Body of pancreas (tissue), 4 donors: ENCODE data around the gene BTG2. TPM values are rescaled to one million over a fixed set of nuclear protein-coding genes. Genes with fewer than 3 reads are reported as not detected.

Source experiments
- ATAC-seq: fragments of 150-250 bp; one replicate; pipeline ENCODE4 v1.9.1; 2016
- DNase-seq, 4 donors: peaks; one replicate each; pipeline ENCODE4 v3.0.0-alpha.2; 2019
- H3K27ac ChIP-seq, 4 donors: fragments of 200-600 bp; sonication (generic); 1 replicate in 3 of 4; 2 replicates in 1 of 4; pipeline versions ENCODE4 v1.5.1 to v1.6.1; 2016 to 2019; ENCODE audit warnings: mild to moderate bottlenecking in 1 of 4, mixed read lengths in 1 of 4, moderate library complexity in 1 of 4
- H3K27me3 ChIP-seq, 2 donors: fragments of 200-600 bp; sonication (generic); one replicate each; pipeline ENCODE4 v1.6.0; 2016; ENCODE audit warnings: mild to moderate bottlenecking in 1 of 2
- H3K36me3 ChIP-seq, 2 donors: fragments of 200-600 bp; sonication (generic); replicated peaks in 1 of 2; 2 replicates each; pipeline ENCODE4 v1.5.1; 2016; ENCODE audit warnings: low read depth in 2 of 2; ENCODE audit not compliant: insufficient read depth in 1 of 2
- H3K4me1 ChIP-seq: fragments of 200-600 bp; sonication (generic); one replicate; pipeline ENCODE4 v1.6.0; 2016
- H3K4me3 ChIP-seq, 2 donors: fragments of 200-600 bp; sonication (generic); 1 replicate in 1 of 2; 2 replicates in 1 of 2; pipeline ENCODE4 v1.5.1; 2016 to 2019
- H3K9me3 ChIP-seq, 3 donors: fragments of 200-600 bp; sonication (generic); 1 replicate in 2 of 3; 2 replicates in 1 of 3; pipeline ENCODE4 v1.5.1; 2016
- POLR2A ChIP-seq, 3 donors: fragments of 450-650 bp; IDR thresholded peaks; one replicate each; pipeline ENCODE4 v1.6.1; 2016; ENCODE audit warnings: antibody characterized with exemption in 3 of 3, mild to moderate bottlenecking in 2 of 3
- WGBS, 2 donors: methylation state at CpG; one replicate each; pipeline ENCODE4 v1.1.5; 2017; 5-methylcytosine and 5-hydroxymethylcytosine counted together
- intact Hi-C: fragments of 100-400 bp; cut with DNase I; formaldehyde crosslinking; loops from one replicate; pipeline ENCODE4 v1.15.1; 2023
- total RNA-seq, 2 donors: library from RNA; depleted of rRNA; stranded (reverse); fragments of >200 nt; gene quantifications; one replicate each; pipeline ENCODE4 v1.1.0, GENCODE V29; 2016
- TF ChIP-seq, protein P1 (sequence below), 7 experiments: fragments of 450-650 bp in 4 of 7; fragments of 200-600 bp in 3 of 7; sonication (generic) in 3 of 7; IDR thresholded peaks; one replicate each; pipeline ENCODE4 v1.5.1; 2016 to 2019; ENCODE audit warnings: antibody characterized with exemption in 7 of 7

BTG2 gene
- total RNA-seq, 2 donors from 2014 or later = 122 to 160 TPM

- TF ChIP-seq POLR2A (IDR thresholded peaks at IDR 0.05) = peak; percentile 94 to 96 (median 95)
- TF ChIP-seq, protein P1, sequence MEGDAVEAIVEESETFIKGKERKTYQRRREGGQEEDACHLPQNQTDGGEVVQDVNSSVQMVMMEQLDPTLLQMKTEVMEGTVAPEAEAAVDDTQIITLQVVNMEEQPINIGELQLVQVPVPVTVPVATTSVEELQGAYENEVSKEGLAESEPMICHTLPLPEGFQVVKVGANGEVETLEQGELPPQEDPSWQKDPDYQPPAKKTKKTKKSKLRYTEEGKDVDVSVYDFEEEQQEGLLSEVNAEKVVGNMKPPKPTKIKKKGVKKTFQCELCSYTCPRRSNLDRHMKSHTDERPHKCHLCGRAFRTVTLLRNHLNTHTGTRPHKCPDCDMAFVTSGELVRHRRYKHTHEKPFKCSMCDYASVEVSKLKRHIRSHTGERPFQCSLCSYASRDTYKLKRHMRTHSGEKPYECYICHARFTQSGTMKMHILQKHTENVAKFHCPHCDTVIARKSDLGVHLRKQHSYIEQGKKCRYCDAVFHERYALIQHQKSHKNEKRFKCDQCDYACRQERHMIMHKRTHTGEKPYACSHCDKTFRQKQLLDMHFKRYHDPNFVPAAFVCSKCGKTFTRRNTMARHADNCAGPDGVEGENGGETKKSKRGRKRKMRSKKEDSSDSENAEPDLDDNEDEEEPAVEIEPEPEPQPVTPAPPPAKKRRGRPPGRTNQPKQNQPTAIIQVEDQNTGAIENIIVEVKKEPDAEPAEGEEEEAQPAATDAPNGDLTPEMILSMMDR (IDR thresholded peaks at IDR 0.05) = peak in 2 of 7 experiments; percentile 18 to 23
- peaks cover 72% of the 10 kb centered on the region for H3K4me1 ChIP-seq
- peak overlapping the region in 1 of 2 donors; percentile 15 for H3K4me3 ChIP-seq
- intact Hi-C loops = no loop called here
- no peaks in the 10 kb centered on the region for H3K27me3 ChIP-seq
- H3K9me3 ChIP-seq = no peaks in the 10 kb centered on the region
- ATAC-seq = peak; percentile 84
- peak overlapping the region; percentile 93 to 98 (median 96) for H3K27ac ChIP-seq
- H3K36me3 ChIP-seq = no peaks in the 10 kb centered on the region
- peak; percentile 95 to 96 (median 96) for DNase-seq
- WGBS, 2 donors = 2 to 5% methylated on average over 35 to 48 of the region's 49 CpGs
Observed at GRCh38 chr1:203326830-203327683, 21.7 kb downstream of the BTG2 start.

DNA sequence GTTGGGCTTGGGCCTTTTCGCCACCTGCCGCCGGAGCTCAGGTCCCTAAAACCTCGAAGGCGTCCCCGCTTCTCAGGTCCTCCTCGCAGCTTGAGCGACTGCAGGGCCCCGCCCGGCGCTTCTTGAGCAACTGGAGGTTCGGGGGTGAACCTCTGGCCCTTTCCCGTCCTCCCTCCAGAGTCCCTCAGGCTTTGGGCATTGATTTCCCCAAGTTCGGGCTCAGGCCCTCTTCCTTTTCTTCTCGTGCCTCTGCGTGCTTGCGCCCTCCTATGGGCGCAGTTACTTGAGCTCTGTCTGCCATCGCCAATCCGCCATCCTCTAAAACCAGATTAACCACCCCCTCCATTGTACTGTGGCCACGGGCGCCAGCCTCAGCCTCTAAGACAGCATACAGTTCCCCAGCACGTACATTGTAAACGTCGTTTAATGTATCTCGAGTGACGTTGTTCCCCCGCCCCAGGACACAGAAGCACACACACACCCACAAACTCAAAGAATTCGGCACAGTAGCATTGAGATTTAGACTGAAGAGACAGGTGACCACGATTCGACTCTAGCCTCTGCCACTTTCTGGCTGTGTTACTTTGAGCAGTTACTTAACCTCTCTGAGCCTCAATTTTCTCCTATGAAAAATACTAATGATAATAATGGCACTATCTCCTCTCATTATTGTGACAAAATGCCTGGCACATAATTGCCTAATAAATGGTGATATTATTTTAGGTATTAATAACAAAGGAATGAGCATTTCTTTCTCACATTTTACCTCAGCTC is 22.6 kb downstream of the BTG2 start:
- H3K27ac ChIP-seq = peak overlapping the region; percentile 93 to 98 (median 96)
- TF ChIP-seq POLR2A (IDR thresholded peaks at IDR 0.05) = no peak
- TF ChIP-seq, protein P1 (IDR thresholded peaks at IDR 0.05) = peak in 6 of 7 experiments; percentile 17 to 65 (median 40)
- WGBS, 2 donors = 6 to 7% methylated on average over 30 to 31 of the region's 31 CpGs
- no peaks in the 10 kb centered on the region for H3K36me3 ChIP-seq
- no peaks in the 10 kb centered on the region for H3K9me3 ChIP-seq
- ATAC-seq (peak; percentile 25), DNase-seq (peak in 1 of 4 donors; percentile 74)
- H3K27me3 ChIP-seq = no peaks in the 10 kb centered on the region
- intact Hi-C loops = no loop called here
- H3K4me3 ChIP-seq = peak overlapping the region in 1 of 2 donors; percentile 15
- H3K4me1 ChIP-seq = peaks cover 64% of the 10 kb centered on the region

GRCh38 chr1:203328714-203329122 is 23.4 kb downstream of the BTG2 start:
- peaks cover 56% of the 10 kb centered on the region for H3K4me1 ChIP-seq
- no peaks in the 10 kb centered on the region for H3K36me3 ChIP-seq
- H3K9me3 ChIP-seq = no peaks in the 10 kb centered on the region
- TF ChIP-seq, protein P1 (IDR thresholded peaks at IDR 0.05) = peak in 4 of 7 experiments; percentile 43 to 47 (median 45)
- TF ChIP-seq POLR2A (IDR thresholded peaks at IDR 0.05) = no peak
- ATAC-seq (peak; percentile 11), DNase-seq (peak; percentile 81 to 90 (median 88))
- 15 to 38% methylated on average over 7 of the region's 7 CpGs for WGBS, 2 donors
- H3K4me3 ChIP-seq = no peak overlapping the region
- peak overlapping the region; percentile 44 to 98 (median 96) for H3K27ac ChIP-seq
- intact Hi-C loops = no loop called here
- H3K27me3 ChIP-seq = no peaks in the 10 kb centered on the region

DNA sequence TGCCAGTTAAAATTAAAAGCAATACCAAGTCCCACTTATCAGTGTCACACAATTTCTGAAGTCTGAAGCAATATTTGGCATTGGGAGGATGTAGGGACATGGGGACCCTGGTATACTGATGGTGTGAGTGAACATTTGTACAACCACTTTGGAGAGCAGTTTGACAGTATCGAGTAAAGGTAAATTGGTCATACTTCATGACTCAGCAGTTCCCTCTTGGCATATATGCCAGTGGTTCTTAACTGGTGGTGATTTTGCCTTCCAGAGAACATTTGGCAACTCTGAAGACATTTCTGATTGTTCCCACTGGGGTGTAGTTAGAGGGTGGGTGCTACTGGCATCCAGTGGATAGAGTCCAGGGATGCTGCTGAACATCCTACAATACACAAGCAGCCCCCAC is 25.9 kb downstream of the BTG2 start:
- Histone ChIP-seq H3K4me3 (no peak overlapping the region), H3K27me3 (no peaks in the 10 kb centered on the region), H3K27ac (no peak overlapping the region), H3K9me3 (no peaks in the 10 kb centered on the region), H3K36me3 (no peaks in the 10 kb centered on the region), H3K4me1 (peaks cover 38% of the 10 kb centered on the region)
- 28 to 33% methylated on average over 1 of the region's 1 CpG for WGBS, 2 donors
- ATAC-seq (no peak), DNase-seq (no peak)
- TF ChIP-seq, protein P1 (IDR thresholded peaks at IDR 0.05) = no peak
- no peak for TF ChIP-seq POLR2A (IDR thresholded peaks at IDR 0.05)
- intact Hi-C loops = loop anchor here (5.0 kb wide), 1 partner anchor 54 kb away; no protein-coding TSS in a partner anchor
